ENCODE data around the gene LYRM4. TPM values are rescaled to one million over a fixed set of nuclear protein-coding genes. Genes with fewer than 3 reads are reported as not detected.
A peak's percentile ranks its signal among the peaks of the same experiment; 100 is the strongest.

LYRM4 gene
- 31.6 and 36.1 TPM in 2 replicates for total RNA-seq (2022)
- Bru-seq, nascent RNA = percentile 70 among the genes with signal in this experiment
- BruChase-seq, experiment 1, labeled RNA remaining after a 6-hour chase = percentile 60 among the genes with signal in this experiment
- percentile 67 among the genes with signal in this experiment for BruChase-seq, experiment 2, labeled RNA remaining after a 2-hour chase
- long read RNA-seq, full-length matches to known transcripts = 52 of 59 reads
- long read RNA-seq, partial matches to known transcripts = 0 of 59 reads
- long read RNA-seq, other reads (novel, unspliced or antisense) = 7 of 59 reads

GRCh38 chr6:5260661-5261544 lies at the start of gene LYRM4, which contains the start of gene FARS2:
Gene LYRM4 (minus strand): TSS chr6:5260950. CDS start chr6:5260733, 217 bp downstream.
Gene FARS2 (plus strand): TSS chr6:5261513.
- no peaks in the 10 kb centered on the region for H3K9me3 Mint-ChIP-seq (ENCODE audit: unreplicated experiment)
- intact Hi-C loops (cut with micrococcal nuclease) = loop anchor here (2.0 kb wide), 1 partner anchor 42 kb away; no protein-coding TSS in a partner anchor

GRCh38 chr6:5308066-5308465 lies 47.3 kb upstream of the LYRM4 start:
- H3K4me1 Mint-ChIP-seq (ENCODE audit: insufficient read depth, unreplicated experiment) = peaks cover 6% of the 10 kb centered on the region
- POLR2A ChIA-PET = no interaction called here
- H3K4me3 Mint-ChIP-seq (ENCODE audit: unreplicated experiment) = no peak overlapping the region
- no peaks in the 10 kb centered on the region for H3K9me3 Mint-ChIP-seq (ENCODE audit: unreplicated experiment)
- DNase-seq (ENCODE audit: unreplicated experiment) = no peak
- CTCF ChIA-PET = no interaction called here
- H3K27me3 Mint-ChIP-seq (ENCODE audit: insufficient read depth, unreplicated experiment) = no peaks in the 10 kb centered on the region
- no TSS peak for BruUV-seq (replicated peaks)
- H3K36me3 Mint-ChIP-seq (ENCODE audit: insufficient read depth, unreplicated experiment) = peaks cover 6% of the 10 kb centered on the region
- no peak overlapping the region for H3K27ac Mint-ChIP-seq (ENCODE audit: low read depth, unreplicated experiment)
- intact Hi-C loops (cut with micrococcal nuclease) = no loop called here
- no peak for TF ChIP-seq CTCF (IDR thresholded peaks at IDR 0.05; ENCODE audit: unreplicated experiment)

More at GRCh38 chr6:5260661-5261544, at the start of gene LYRM4, which contains the start of gene FARS2:
- ChIA-PET POLR2A (interaction anchor here (0.5 to 4.3 kb wide), 22 partner anchors 10 to 1489 kb away, joined by 3 to 50 read pairs (median 3); a partner anchor contains a TSS), CTCF (interaction anchor here (1.0 to 2.4 kb wide), 2 partner anchors 41 to 117 kb away, joined by 4 to 5 read pairs; no protein-coding TSS in a partner anchor)
- Mint-ChIP-seq H3K27ac (ENCODE audit: low read depth, unreplicated experiment) (peak within 1 kb of the TSS; percentile 99), H3K36me3 (ENCODE audit: insufficient read depth, unreplicated experiment) (peaks cover 14% of the 10 kb centered on the region), H3K4me1 (ENCODE audit: insufficient read depth, unreplicated experiment) (peaks cover 12% of the 10 kb centered on the region), H3K27me3 (ENCODE audit: insufficient read depth, unreplicated experiment) (no peaks in the 10 kb centered on the region), H3K4me3 (ENCODE audit: unreplicated experiment) (peak within 1 kb of the TSS; percentile 81)
- DNase-seq (ENCODE audit: unreplicated experiment) = peak; percentile 93
- no TSS peak for BruUV-seq (replicated peaks)
- no peak for TF ChIP-seq CTCF (IDR thresholded peaks at IDR 0.05; ENCODE audit: unreplicated experiment)

GRCh38 chr6:5307058-5307457 lies 46.3 kb upstream of the LYRM4 start:
- BruUV-seq (replicated peaks) = no TSS peak
- intact Hi-C loops (cut with micrococcal nuclease) = no loop called here
- no peaks in the 10 kb centered on the region for H3K27me3 Mint-ChIP-seq (ENCODE audit: insufficient read depth, unreplicated experiment)
- POLR2A ChIA-PET = no interaction called here
- peaks cover 13% of the 10 kb centered on the region for H3K4me1 Mint-ChIP-seq (ENCODE audit: insufficient read depth, unreplicated experiment)
- no peak overlapping the region for H3K27ac Mint-ChIP-seq (ENCODE audit: low read depth, unreplicated experiment)
- H3K4me3 Mint-ChIP-seq (ENCODE audit: unreplicated experiment) = no peak overlapping the region
- peaks cover 6% of the 10 kb centered on the region for H3K36me3 Mint-ChIP-seq (ENCODE audit: insufficient read depth, unreplicated experiment)
- no peaks in the 10 kb centered on the region for H3K9me3 Mint-ChIP-seq (ENCODE audit: unreplicated experiment)
- DNase-seq (ENCODE audit: unreplicated experiment) = no peak
- no peak for TF ChIP-seq CTCF (IDR thresholded peaks at IDR 0.05; ENCODE audit: unreplicated experiment)
- CTCF ChIA-PET = interaction anchor here (0.8 to 1.4 kb wide), 2 partner anchors 37 to 250 kb away, joined by 3 to 8 read pairs; no protein-coding TSS in a partner anchor
